Measurements from ENCODE around the gene MPPED2. TPM values are rescaled to one million over a fixed set of nuclear protein-coding genes. Genes with fewer than 3 reads are reported as not detected.

MPPED2 gene
- total and polyA plus RNA-seq, 8 donors: 0.12 to 10.3 (median 2.5) TPM

DNA sequence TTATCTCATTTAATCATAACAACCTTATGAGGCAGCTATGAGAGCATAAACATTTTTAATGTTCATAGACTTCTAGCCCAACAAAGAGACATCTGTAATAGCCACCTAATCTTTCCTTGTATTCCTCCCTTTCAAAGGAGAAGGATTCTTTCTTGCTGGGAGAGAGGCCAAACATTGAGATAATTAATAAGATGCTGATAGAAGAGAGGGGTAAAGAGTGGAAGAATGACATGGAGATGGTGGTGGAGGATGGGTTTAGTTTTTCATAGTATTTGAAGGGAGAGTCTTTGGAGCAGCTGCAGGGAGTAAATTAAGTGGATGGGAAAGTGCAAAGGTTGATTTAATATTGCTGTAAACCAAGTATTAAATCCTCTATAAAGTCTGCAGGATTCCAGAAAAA is 205.3 kb downstream of the MPPED2 start:
- H3K4me3 ChIP-seq: no peak overlapping the region

DNA sequence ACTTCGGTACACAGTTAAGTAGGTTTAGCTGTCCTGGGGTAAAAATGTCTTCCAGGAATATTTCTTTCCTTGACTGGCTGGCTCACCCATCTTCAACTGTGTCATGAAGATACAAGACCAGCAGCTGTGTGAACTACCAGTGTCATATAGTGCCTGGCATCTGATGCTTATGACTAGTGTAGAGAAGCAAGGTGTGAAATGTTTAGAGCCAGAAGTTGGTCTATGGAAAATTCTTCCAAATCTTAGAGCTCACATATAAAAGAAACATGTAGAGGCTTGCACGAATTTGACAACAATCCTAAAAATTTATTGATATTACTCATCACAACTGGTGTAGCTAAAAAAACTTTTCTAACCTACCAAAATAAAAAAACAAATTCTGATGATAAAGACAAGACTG is 208.8 kb downstream of the MPPED2 start:
- no peak overlapping the region for H3K4me3 ChIP-seq
- WGBS, 5 donors: 75 to 89% (median 79%) methylated on average over 2 of the region's 2 CpGs
- no peak for DNase-seq

More for the DNA sequence above, 205.3 kb downstream of the MPPED2 start:
- no peak for TF ChIP-seq POLR2AphosphoS5 (IDR thresholded peaks at IDR 0.05)
- TF ChIP-seq EP300 (IDR thresholded peaks at IDR 0.05): no peak
- TF ChIP-seq, protein P1, sequence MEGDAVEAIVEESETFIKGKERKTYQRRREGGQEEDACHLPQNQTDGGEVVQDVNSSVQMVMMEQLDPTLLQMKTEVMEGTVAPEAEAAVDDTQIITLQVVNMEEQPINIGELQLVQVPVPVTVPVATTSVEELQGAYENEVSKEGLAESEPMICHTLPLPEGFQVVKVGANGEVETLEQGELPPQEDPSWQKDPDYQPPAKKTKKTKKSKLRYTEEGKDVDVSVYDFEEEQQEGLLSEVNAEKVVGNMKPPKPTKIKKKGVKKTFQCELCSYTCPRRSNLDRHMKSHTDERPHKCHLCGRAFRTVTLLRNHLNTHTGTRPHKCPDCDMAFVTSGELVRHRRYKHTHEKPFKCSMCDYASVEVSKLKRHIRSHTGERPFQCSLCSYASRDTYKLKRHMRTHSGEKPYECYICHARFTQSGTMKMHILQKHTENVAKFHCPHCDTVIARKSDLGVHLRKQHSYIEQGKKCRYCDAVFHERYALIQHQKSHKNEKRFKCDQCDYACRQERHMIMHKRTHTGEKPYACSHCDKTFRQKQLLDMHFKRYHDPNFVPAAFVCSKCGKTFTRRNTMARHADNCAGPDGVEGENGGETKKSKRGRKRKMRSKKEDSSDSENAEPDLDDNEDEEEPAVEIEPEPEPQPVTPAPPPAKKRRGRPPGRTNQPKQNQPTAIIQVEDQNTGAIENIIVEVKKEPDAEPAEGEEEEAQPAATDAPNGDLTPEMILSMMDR (IDR thresholded peaks at IDR 0.05): no peak
- no peak for TF ChIP-seq POLR2A (IDR thresholded peaks at IDR 0.05)
- no peak for DNase-seq
- Histone ChIP-seq H3K9me3 (no peaks in the 10 kb centered on the region), H3K36me3 (no peaks in the 10 kb centered on the region), H3K4me1 (no peaks in the 10 kb centered on the region), H3K27ac (no peak overlapping the region), H3K27me3 (no peaks in the 10 kb centered on the region)
- intact Hi-C loops (cut with DNase I; ENCODE audit: low total_unique reads): no loop called here

DNA sequence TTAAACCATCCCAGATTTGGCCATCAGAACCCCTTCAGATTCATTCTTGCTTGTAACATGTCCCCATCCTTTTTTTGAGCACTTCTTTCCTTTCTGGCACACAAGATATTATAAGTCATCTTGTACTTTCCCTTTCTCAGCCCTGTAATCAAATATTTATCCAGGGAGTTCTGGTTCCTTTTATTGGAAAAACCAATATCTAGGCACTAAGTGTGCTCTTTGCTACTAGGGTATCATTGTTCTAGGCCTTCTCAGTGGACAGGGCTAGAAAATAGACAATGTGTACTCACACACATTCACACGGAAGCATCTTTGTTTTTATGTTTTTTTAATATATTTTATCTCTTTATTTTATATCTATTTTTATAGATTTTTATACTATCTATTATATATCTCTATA is 216.0 kb downstream of the MPPED2 start:
- Histone ChIP-seq H3K4me3 (no peak overlapping the region), H3K27ac (no peak overlapping the region), H3K27me3 (no peaks in the 10 kb centered on the region), H3K9me3 (no peaks in the 10 kb centered on the region), H3K4me1 (no peaks in the 10 kb centered on the region), H3K36me3 (no peaks in the 10 kb centered on the region)
- intact Hi-C loops (cut with DNase I; ENCODE audit: low total_unique reads): no loop called here
- TF ChIP-seq, protein P1 (IDR thresholded peaks at IDR 0.05): no peak
- TF ChIP-seq POLR2AphosphoS5 (IDR thresholded peaks at IDR 0.05) (no peak), POLR2A (IDR thresholded peaks at IDR 0.05) (no peak), EP300 (IDR thresholded peaks at IDR 0.05) (no peak)
- WGBS, 5 donors: 73 to 80% (median 80%) methylated on average over 1 of the region's 1 CpG
- no peak for DNase-seq

More for the DNA sequence above, 208.8 kb downstream of the MPPED2 start:
- no peak for TF ChIP-seq POLR2AphosphoS5 (IDR thresholded peaks at IDR 0.05)
- no peak for TF ChIP-seq POLR2A (IDR thresholded peaks at IDR 0.05)
- no peak for TF ChIP-seq EP300 (IDR thresholded peaks at IDR 0.05)
- TF ChIP-seq, protein P1 (IDR thresholded peaks at IDR 0.05): no peak
- Histone ChIP-seq H3K27me3 (no peaks in the 10 kb centered on the region), H3K4me1 (no peaks in the 10 kb centered on the region), H3K27ac (no peak overlapping the region), H3K36me3 (no peaks in the 10 kb centered on the region), H3K9me3 (no peaks in the 10 kb centered on the region)
- intact Hi-C loops (cut with DNase I; ENCODE audit: low total_unique reads): no loop called here

GRCh38 chr11:30368394-30368793 is 217.8 kb downstream of the MPPED2 start:
- peaks cover 0 to 12% (median 0%) of the 10 kb centered on the region in 4 donors for H3K4me1 ChIP-seq
- H3K9me3 ChIP-seq: no peaks in the 10 kb centered on the region
- no peak for DNase-seq
- no peak for TF ChIP-seq EP300 (IDR thresholded peaks at IDR 0.05)
- no peak for TF ChIP-seq POLR2AphosphoS5 (IDR thresholded peaks at IDR 0.05)
- TF ChIP-seq, protein P1 (IDR thresholded peaks at IDR 0.05): no peak
- TF ChIP-seq POLR2A (IDR thresholded peaks at IDR 0.05): no peak
- no peak overlapping the region for H3K4me3 ChIP-seq
- no peaks in the 10 kb centered on the region for H3K27me3 ChIP-seq
- intact Hi-C loops (cut with DNase I; ENCODE audit: low total_unique reads): no loop called here
- no peaks in the 10 kb centered on the region for H3K36me3 ChIP-seq
- no peak overlapping the region for H3K27ac ChIP-seq
- 81 to 94% (median 89%) methylated on average over 4 of the region's 4 CpGs for WGBS, 5 donors

All from stomach (tissue), 9 donors.